ENCODE results near the gene ASIC1.
"Not testable (repeated sequence)": the region's sequence is repeated elsewhere in the genome, so short reads cannot be mapped to it uniquely, and the experiment has no call there.

Gene ASIC1

GRCh38 chr12:50057000-50057841 is at the start of gene ASIC1:
TSS of gene ASIC1 (plus strand) at chr12:50057596. CDS start at chr12:50058767, 1,171 bp downstream.
- peak; percentile 47 to 66 for ATAC-seq

GRCh38 chr12:50013361-50014147 is 43.8 kb upstream of the ASIC1 start:
- peak; percentile 93 to 94 for ATAC-seq

- ATAC-seq = no peak
These were observed 43.1 kb upstream of the ASIC1 start for GRCh38 chr12:50014342-50014741.

GRCh38 chr12:50016501-50017475 is 40.6 kb upstream of the ASIC1 start:
- ATAC-seq = no peak

GRCh38 chr12:50017641-50018040 is 39.8 kb upstream of the ASIC1 start:
- no peak for ATAC-seq

- no peak for ATAC-seq
These were observed 39.2 kb upstream of the ASIC1 start for GRCh38 chr12:50018154-50018553.

GRCh38 chr12:50018968-50019367 is 38.4 kb upstream of the ASIC1 start:
- ATAC-seq = no peak

- ATAC-seq = no peak
These were observed 37.9 kb upstream of the ASIC1 start for GRCh38 chr12:50019524-50019923.

GRCh38 chr12:50021031-50021430 is 36.4 kb upstream of the ASIC1 start:
- no peak for ATAC-seq

GRCh38 chr12:50022903-50023302 is 34.5 kb upstream of the ASIC1 start:
- ATAC-seq = no peak

- ATAC-seq = no peak
These were observed 33.2 kb upstream of the ASIC1 start for GRCh38 chr12:50024227-50024626.

- peak; percentile 7 to 23 for ATAC-seq
These were observed 32.6 kb upstream of the ASIC1 start for GRCh38 chr12:50024805-50025186.

GRCh38 chr12:50025187-50026059 is 32.0 kb upstream of the ASIC1 start, which contains the start of gene RACGAP1:
TSS of gene RACGAP1 (minus strand) at chr12:50025494. CDS start at chr12:50016715, 8,779 bp downstream.
- ATAC-seq = peak; percentile 99

- ATAC-seq = no peak
These were observed 30.7 kb upstream of the ASIC1 start for GRCh38 chr12:50026691-50027090.

GRCh38 chr12:50030449-50030848 is 26.9 kb upstream of the ASIC1 start:
- not testable (repeated sequence) for ATAC-seq

- no peak for ATAC-seq
These were observed 24.9 kb upstream of the ASIC1 start for GRCh38 chr12:50032515-50032853.

- no peak for ATAC-seq
These were observed 24.4 kb upstream of the ASIC1 start for GRCh38 chr12:50032854-50033581.

- ATAC-seq = no peak
These were observed 19.1 kb upstream of the ASIC1 start for GRCh38 chr12:50038336-50038735.

GRCh38 chr12:50039151-50039835 is 18.1 kb upstream of the ASIC1 start:
- peak; percentile 73 to 81 for ATAC-seq

GRCh38 chr12:50040657-50041056 is 16.7 kb upstream of the ASIC1 start:
- ATAC-seq = no peak

Measured in activated CD4-positive, CD25-positive, alpha-beta regulatory T cell treated with anti-CD3 and anti-CD28 coated beads, Interleukin-2, amount 50 U/mL, for 24 hours (primary cell).